Measurements from ENCODE around the gene TBL1X. TPM values are rescaled to one million over a fixed set of nuclear protein-coding genes. Genes with fewer than 3 reads are reported as not detected.

Gene TBL1X
- total and polyA plus RNA-seq, 2 of the 4 experiments (the other 2 are of a cell fraction) = 16.2 to 20.8 TPM

GRCh38 chrX:9759337-9759736, 294.5 kb downstream of the TBL1X start:
- H3K27ac ChIP-seq (ENCODE audit: insufficient read depth, low read length) = no peak overlapping the region
- no peak overlapping the region for H3K4me3 ChIP-seq (ENCODE audit: insufficient read depth, low read depth, low read length)
- no peak overlapping the region for H3K18ac ChIP-seq (ENCODE audit: low read depth, low read length)
- H2AK5ac ChIP-seq (ENCODE audit: low read depth, low read length) = no peak overlapping the region
- BruUV-seq (replicated peaks) = no TSS peak
- no peaks in the 10 kb centered on the region for H3K36me3 ChIP-seq (ENCODE audit: control insufficient read depth, insufficient read depth, low read length)
- no peak overlapping the region for H2BK20ac ChIP-seq (ENCODE audit: low read depth, low read length)
- H3K56ac ChIP-seq (ENCODE audit: extremely low read depth, insufficient read depth, low read length) = no peak overlapping the region
- no peaks in the 10 kb centered on the region for H3K9me1 ChIP-seq (ENCODE audit: insufficient read depth, low read length)
- H2BK5ac ChIP-seq (ENCODE audit: low read depth, low read length, poor library complexity, severe bottlenecking) = no peak overlapping the region
- H2AFZ ChIP-seq (replicated peaks; ENCODE audit: low read length, poor library complexity) = no peak overlapping the region
- H2AK9ac ChIP-seq (replicated peaks; ENCODE audit: low read depth, low read length, poor library complexity) = no peak overlapping the region
- H3K23ac ChIP-seq (ENCODE audit: low read depth, low read length) = no peak overlapping the region
- ChIA-PET CTCF (no interaction called here), POLR2A (ENCODE audit: unreplicated experiment) (no interaction called here)
- H3K79me1 ChIP-seq (ENCODE audit: low read depth in 1 of 2, low read length in 2 of 2) = no peaks in the 10 kb centered on the region
- DNase-seq = no peak
- H4K5ac ChIP-seq (ENCODE audit: low read depth, low read length) = no peak overlapping the region
- H3K14ac ChIP-seq (replicated peaks; ENCODE audit: low read depth, low read length) = no peak overlapping the region
- H4K91ac ChIP-seq (ENCODE audit: insufficient read depth, low read depth, low read length) = no peak overlapping the region
- H3K4me2 ChIP-seq (ENCODE audit: low read depth, low read length) = no peak overlapping the region
- intact Hi-C loops (cut with micrococcal nuclease) (no loop called here), dilution Hi-C loops (cut with HindIII; ENCODE audit: low sequenced_read_pairs, unreplicated experiment) (no loop called here), in situ Hi-C loops (cut with MboI; ENCODE audit: low sequenced_read_pairs) (no loop called here)
- H3K9ac ChIP-seq (ENCODE audit: low read depth, low read length) = no peak overlapping the region
- peaks cover 4% of the 10 kb centered on the region for H3K27me3 ChIP-seq (ENCODE audit: control insufficient read depth, insufficient read depth, low read length)
- TF ChIP-seq CHD1 (IDR thresholded peaks at IDR 0.05; ENCODE audit: low read depth, low read length) (no peak), CEBPB (IDR thresholded peaks at IDR 0.05; ENCODE audit: low read depth, low read length) (no peak), MXI1 (IDR thresholded peaks at IDR 0.05; ENCODE audit: borderline replicate concordance, low read depth, low read length) (no peak), POLR2A (IDR thresholded peaks at IDR 0.05; ENCODE audit: low read depth, low read length) (no peak), MAFK (IDR thresholded peaks at IDR 0.05; ENCODE audit: low read depth, low read length) (no peak), RAD21 (IDR thresholded peaks at IDR 0.05; ENCODE audit: low read length) (no peak), RCOR1 (IDR thresholded peaks at IDR 0.05; ENCODE audit: insufficient replicate concordance, low read length) (no peak), SMC3 (IDR thresholded peaks at IDR 0.05; ENCODE audit: low read depth, low read length) (no peak), NFE2L2 (IDR thresholded peaks at IDR 0.05; ENCODE audit: low read depth, low read length) (no peak), USF2 (IDR thresholded peaks at IDR 0.05; ENCODE audit: low read depth, low read length) (no peak), MAZ (IDR thresholded peaks at IDR 0.05; ENCODE audit: borderline replicate concordance, low read depth, low read length) (no peak), FOS (IDR thresholded peaks at IDR 0.05; ENCODE audit: low read depth, low read length) (no peak), BHLHE40 (IDR thresholded peaks at IDR 0.05; ENCODE audit: low read depth, low read length) (no peak), RFX5 (IDR thresholded peaks at IDR 0.05; ENCODE audit: low read depth, low read length) (no peak)
- TF ChIP-seq, protein P1, sequence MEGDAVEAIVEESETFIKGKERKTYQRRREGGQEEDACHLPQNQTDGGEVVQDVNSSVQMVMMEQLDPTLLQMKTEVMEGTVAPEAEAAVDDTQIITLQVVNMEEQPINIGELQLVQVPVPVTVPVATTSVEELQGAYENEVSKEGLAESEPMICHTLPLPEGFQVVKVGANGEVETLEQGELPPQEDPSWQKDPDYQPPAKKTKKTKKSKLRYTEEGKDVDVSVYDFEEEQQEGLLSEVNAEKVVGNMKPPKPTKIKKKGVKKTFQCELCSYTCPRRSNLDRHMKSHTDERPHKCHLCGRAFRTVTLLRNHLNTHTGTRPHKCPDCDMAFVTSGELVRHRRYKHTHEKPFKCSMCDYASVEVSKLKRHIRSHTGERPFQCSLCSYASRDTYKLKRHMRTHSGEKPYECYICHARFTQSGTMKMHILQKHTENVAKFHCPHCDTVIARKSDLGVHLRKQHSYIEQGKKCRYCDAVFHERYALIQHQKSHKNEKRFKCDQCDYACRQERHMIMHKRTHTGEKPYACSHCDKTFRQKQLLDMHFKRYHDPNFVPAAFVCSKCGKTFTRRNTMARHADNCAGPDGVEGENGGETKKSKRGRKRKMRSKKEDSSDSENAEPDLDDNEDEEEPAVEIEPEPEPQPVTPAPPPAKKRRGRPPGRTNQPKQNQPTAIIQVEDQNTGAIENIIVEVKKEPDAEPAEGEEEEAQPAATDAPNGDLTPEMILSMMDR (conservative IDR thresholded peaks at IDR 0.05; ENCODE audit: low read depth, low read length) = no peak
- no peak overlapping the region for H2BK15ac ChIP-seq (ENCODE audit: low read depth, low read length)
- H3K4me1 ChIP-seq (ENCODE audit: control insufficient read depth, insufficient read depth, low read length) = no peaks in the 10 kb centered on the region
- H4K20me1 ChIP-seq (ENCODE audit: insufficient read depth, low read length) = no peaks in the 10 kb centered on the region
- peaks cover 6% of the 10 kb centered on the region; the same call in 1 of the 2 replicates for H3K9me3 ChIP-seq (ENCODE audit: control insufficient read depth, insufficient read depth, low read length)
- ATAC-seq (ENCODE audit: low read depth) = no peak
- no peak overlapping the region for H2BK120ac ChIP-seq (ENCODE audit: low read depth, low read length)
- no peak overlapping the region for H3K4ac ChIP-seq (ENCODE audit: low read depth, low read length)
- 60% methylated on average over 3 of the region's 8 CpGs; no CpG with 5 or more reads in 1 of the 2 experiments for WGBS, 2 experiments (ENCODE audit: extremely low coverage in 2 of 2, insufficient read length in 1 of 2)
- H4K8ac ChIP-seq (ENCODE audit: low read depth in 2 of 2, low read length in 2 of 2) = no peak overlapping the region

Measured in IMR-90 (cell line).